H9 (cell line): ENCODE results near the gene VANGL2. TPM values are rescaled to one million over a fixed set of nuclear protein-coding genes. Genes with fewer than 3 reads are reported as not detected.

Experiments
- DNase-seq: peaks from one replicate; pipeline ENCODE4 v3.0.0-alpha.2; 2017
- H2AFZ ChIP-seq: one replicate; pipeline ENCODE4 v1.6.1; 2013; ENCODE audit warnings: mild to moderate bottlenecking, low read length, control low read depth, moderate library complexity
- H2AK5ac ChIP-seq: 2 replicates; pipeline ENCODE4 v1.6.1; 2013; ENCODE audit warnings: low read length, control low read depth, mixed read lengths; ENCODE audit not compliant: insufficient read length
- H2BK120ac ChIP-seq: one replicate; pipeline ENCODE4 v1.6.1; 2013; ENCODE audit warnings: low read depth, mild to moderate bottlenecking, low read length, control low read depth, inconsistent platforms; ENCODE audit not compliant: poor library complexity, severe bottlenecking
- H2BK12ac ChIP-seq: 2 replicates; pipeline ENCODE4 v1.6.1; 2013; ENCODE audit warnings: low read length, control low read depth, mixed read lengths, low read depth; ENCODE audit not compliant: insufficient read length
- H2BK15ac ChIP-seq: 2 replicates; pipeline ENCODE4 v1.6.1; 2013; ENCODE audit warnings: low read depth, low read length, control low read depth
- H2BK20ac ChIP-seq: one replicate; pipeline ENCODE4 v1.6.1; 2013; ENCODE audit warnings: low read depth, mild to moderate bottlenecking, low read length, control low read depth, inconsistent platforms; ENCODE audit not compliant: poor library complexity, severe bottlenecking
- H2BK5ac ChIP-seq: 2 replicates; pipeline ENCODE4 v1.6.1; 2013; ENCODE audit warnings: low read length, control low read depth, mixed read lengths; ENCODE audit not compliant: insufficient read length
- H3K14ac ChIP-seq: 2 replicates; pipeline ENCODE4 v1.6.1; 2013; ENCODE audit warnings: low read length, control low read depth; ENCODE audit not compliant: insufficient read depth
- H3K18ac ChIP-seq: 2 replicates; pipeline ENCODE4 v1.6.1; 2013; ENCODE audit warnings: low read depth, mild to moderate bottlenecking, mixed read lengths, low read length, control low read depth; ENCODE audit not compliant: insufficient read length
- H3K23ac ChIP-seq: 2 replicates; pipeline ENCODE4 v1.6.1; 2013; ENCODE audit warnings: low read length, control low read depth, mixed read lengths, low read depth; ENCODE audit not compliant: insufficient read length
- H3K23me2 ChIP-seq: 2 replicates; pipeline ENCODE4 v1.6.1; 2013; ENCODE audit warnings: low read depth, mild to moderate bottlenecking, mixed read lengths, low read length, control low read depth; ENCODE audit not compliant: insufficient read length, poor library complexity, severe bottlenecking
- H3K27ac ChIP-seq: 2 replicates; pipeline ENCODE4 v1.5.1; 2013; ENCODE audit warnings: low read length, control low read depth, mixed read lengths, low read depth; ENCODE audit not compliant: insufficient read length
- H3K27me3 ChIP-seq: 2 replicates; pipeline ENCODE4 v1.6.1; 2013; ENCODE audit warnings: low read length, control low read depth, inconsistent platforms; ENCODE audit not compliant: insufficient read depth
- H3K4ac ChIP-seq: 2 replicates; pipeline ENCODE4 v1.6.1; 2013; ENCODE audit warnings: low read depth, mild to moderate bottlenecking, control low read depth, inconsistent platforms, low read length, moderate library complexity
- H3K4me1 ChIP-seq: 2 replicates; pipeline ENCODE4 v1.6.1; 2013; ENCODE audit warnings: low read length, control low read depth, inconsistent platforms; ENCODE audit not compliant: insufficient read depth
- H3K4me2 ChIP-seq: 2 replicates; pipeline ENCODE4 v1.6.1; 2013; ENCODE audit warnings: low read length, control low read depth, mixed read lengths; ENCODE audit not compliant: insufficient read length, insufficient read depth
- H3K56ac ChIP-seq: 2 replicates; pipeline ENCODE4 v1.6.1; 2013; ENCODE audit warnings: low read depth, mild to moderate bottlenecking, mixed read lengths, low read length, control low read depth; ENCODE audit not compliant: insufficient read length
- H3K79me1 ChIP-seq: 2 replicates; pipeline ENCODE4 v1.6.1; 2013; ENCODE audit warnings: low read depth, mild to moderate bottlenecking, moderate library complexity, low read length, control low read depth, inconsistent platforms; ENCODE audit not compliant: insufficient read depth, poor library complexity, severe bottlenecking
- H3K79me2 ChIP-seq: 2 replicates; pipeline ENCODE4 v1.6.1; 2013; ENCODE audit warnings: low read length, control low read depth, inconsistent platforms; ENCODE audit not compliant: insufficient read depth
- H3K9ac ChIP-seq: 2 replicates; pipeline ENCODE4 v1.6.1; 2013; ENCODE audit warnings: low read length, control low read depth, mixed read lengths; ENCODE audit not compliant: insufficient read length; ENCODE audit errors: extremely low read depth
- H3K9me3 ChIP-seq: one replicate; pipeline ENCODE4 v1.6.1; 2013; ENCODE audit warnings: low read depth, low read length, inconsistent platforms; ENCODE audit not compliant: control insufficient read depth
- H3T11ph ChIP-seq: one replicate; pipeline ENCODE4 v1.6.1; 2013; ENCODE audit warnings: mild to moderate bottlenecking, low read length, control low read depth, inconsistent platforms
- H4K20me1 ChIP-seq: one replicate; pipeline ENCODE4 v1.6.1; 2013; ENCODE audit not compliant: control insufficient read depth, insufficient read length, insufficient read depth
- H4K5ac ChIP-seq: 2 replicates; pipeline ENCODE4 v1.6.1; 2013; ENCODE audit warnings: low read depth, mild to moderate bottlenecking, mixed read lengths, low read length, control low read depth; ENCODE audit not compliant: insufficient read length
- H4K8ac ChIP-seq: replicated peaks from 2 replicates; pipeline ENCODE4 v1.6.1; 2013; ENCODE audit warnings: low read length, control low read depth, mixed read lengths, low read depth; ENCODE audit not compliant: insufficient read length
- H4K91ac ChIP-seq: 2 replicates; pipeline ENCODE4 v1.6.1; 2013; ENCODE audit warnings: low read depth, mild to moderate bottlenecking, moderate library complexity, mixed read lengths, low read length, control low read depth; ENCODE audit not compliant: insufficient read length
- H3K27ac Mint-ChIP-seq, 3 experiments: 2 replicates in 2 of 3; 3 replicates in 1 of 3; pipeline ENCODE4 v1.8.0; 2020 to 2021; ENCODE audit warnings: mixed read lengths in 3 of 3, mild to moderate bottlenecking in 1 of 3, moderate library complexity in 1 of 3
- H3K27me3 Mint-ChIP-seq: 2 replicates; pipeline ENCODE4 v1.8.0; 2021; ENCODE audit warnings: low read depth, mild to moderate bottlenecking, moderate library complexity, mixed read lengths
- H3K36me3 Mint-ChIP-seq, 3 experiments: 2 replicates in 2 of 3; 3 replicates in 1 of 3; pipeline ENCODE4 v1.8.0; 2020 to 2021; ENCODE audit warnings: low read depth in 3 of 3, mixed read lengths in 3 of 3; ENCODE audit not compliant: insufficient read depth in 1 of 3
- H3K4me1 Mint-ChIP-seq, 2 experiments: 2 replicates each; pipeline ENCODE4 v1.8.0; 2020; ENCODE audit warnings: mixed read lengths in 2 of 2
- H3K4me3 Mint-ChIP-seq, 2 experiments: 2 replicates in 1 of 2; 3 replicates in 1 of 2; pipeline ENCODE4 v1.8.0; 2020 to 2021; ENCODE audit warnings: mild to moderate bottlenecking in 2 of 2, mixed read lengths in 2 of 2, moderate library complexity in 1 of 2
- H3K9me3 Mint-ChIP-seq, 2 experiments: 2 replicates in 1 of 2; 3 replicates in 1 of 2; pipeline ENCODE4 v1.8.0; 2020; ENCODE audit warnings: mild to moderate bottlenecking in 2 of 2, mixed read lengths in 2 of 2, moderate library complexity in 1 of 2
- CTCF ChIP-seq: fragments of 200-600 bp; sonication (generic); conservative IDR thresholded peaks from 3 replicates; pipeline ENCODE4 v1.8.0; 2021; ENCODE audit warnings: antibody characterized with exemption, mild to moderate bottlenecking
- WGBS: extraction: QIAGEN DNeasy Blood & Tissue Kit; methylation state at CpG from one replicate; pipeline ENCODE4 v1.1.7; 2013; ENCODE audit warnings: missing lambda C conversion rate, low lambda C conversion rate, mixed read lengths; ENCODE audit not compliant: insufficient read length; ENCODE audit errors: extremely low coverage; 5-methylcytosine and 5-hydroxymethylcytosine counted together
- total RNA-seq: library from RNA; stranded (reverse); gene quantifications from 2 replicates; pipeline ENCODE4 v1.2.1, GENCODE V29; 2021

The VANGL2 gene
- total RNA-seq, 1 experiment from 2014 or later = 58.5 TPM

GRCh38 chr1:160412028-160412362, 11.6 kb downstream of the VANGL2 start:
- H2BK12ac ChIP-seq = no peak overlapping the region
- no peak overlapping the region for H2BK120ac ChIP-seq
- H2BK20ac ChIP-seq = no peak overlapping the region
- H2BK15ac ChIP-seq = no peak overlapping the region
- no peak overlapping the region for H2BK5ac ChIP-seq
- peaks cover 15% of the 10 kb centered on the region for H3K4me1 ChIP-seq
- Mint-ChIP-seq H3K36me3 (peaks cover 2 to 25% (median 9%) of the 10 kb centered on the region in 3 experiments; a peak in 6 of 7 replicates), H3K4me3 (no peak overlapping the region), H3K9me3 (no peaks in the 10 kb centered on the region), H3K4me1 (peaks cover 60 to 61% of the 10 kb centered on the region in 2 experiments), H3K27me3 (no peaks in the 10 kb centered on the region), H3K27ac (no peak overlapping the region)
- H4K5ac ChIP-seq = no peak overlapping the region
- no peak overlapping the region for H4K91ac ChIP-seq
- no peak overlapping the region for H3K56ac ChIP-seq
- H4K8ac ChIP-seq = no peak overlapping the region
- H2AK5ac ChIP-seq = no peak overlapping the region
- no peak overlapping the region for H3K14ac ChIP-seq
- H3K4me2 ChIP-seq = no peak overlapping the region
- H3K9ac ChIP-seq = no peak overlapping the region
- no peaks in the 10 kb centered on the region for H3K9me3 ChIP-seq
- peaks cover 3% of the 10 kb centered on the region; the same call in 1 of the 2 replicates for H3K79me2 ChIP-seq
- peaks cover 3% of the 10 kb centered on the region for H3K79me1 ChIP-seq
- no peaks in the 10 kb centered on the region for H3K23me2 ChIP-seq
- no peaks in the 10 kb centered on the region for H3K27me3 ChIP-seq
- H4K20me1 ChIP-seq = peaks cover 5% of the 10 kb centered on the region
- WGBS = no CpG with 5 or more reads among the region's 3 CpGs
- no peak overlapping the region for H3K27ac ChIP-seq
- H2AFZ ChIP-seq = no peak overlapping the region
- no peak overlapping the region for H3T11ph ChIP-seq
- TF ChIP-seq CTCF = no peak
- H3K18ac ChIP-seq = no peak overlapping the region
- H3K4ac ChIP-seq = no peak overlapping the region
- no peak for DNase-seq
- no peak overlapping the region for H3K23ac ChIP-seq
